Smooth muscle cell (in vitro differentiated cells): ENCODE results near the gene CEBPE. TPM values are rescaled to one million over a fixed set of nuclear protein-coding genes. Genes with fewer than 3 reads are reported as not detected.

Experiments used
- DNase-seq: peaks from one replicate; lab custom pipeline; 2025; ENCODE audit not compliant: unreplicated experiment; lab: John Stamatoyannopoulos, UW
- H2AFZ ChIP-seq: fragments of 200-600 bp; sonication (generic); 2 replicates; pipeline ENCODE4 v1.6.0; 2016; ENCODE audit warnings: antibody characterized with exemption, low read depth, mild to moderate bottlenecking
- H3F3A ChIP-seq: fragments of 200-600 bp; sonication (generic); 2 replicates; pipeline ENCODE4 v1.6.0; 2017; ENCODE audit warnings: antibody characterized with exemption, low read depth
- H3K27ac ChIP-seq: fragments of 200-600 bp; sonication (generic); 2 replicates; pipeline ENCODE4 v1.5.1; 2016; ENCODE audit warnings: low read depth, mild to moderate bottlenecking
- H3K27me3 ChIP-seq: fragments of 200-600 bp; sonication (generic); 2 replicates; pipeline ENCODE4 v1.6.1; 2016; ENCODE audit warnings: low read depth, mild to moderate bottlenecking
- H3K36me3 ChIP-seq: fragments of 200-600 bp; sonication (generic); 2 replicates; pipeline ENCODE4 v1.5.1; 2016; ENCODE audit warnings: low read depth
- H3K4me1 ChIP-seq: fragments of 200-600 bp; sonication (generic); 2 replicates; pipeline ENCODE4 v1.5.1; 2016; ENCODE audit warnings: low read depth
- H3K4me2 ChIP-seq: fragments of 200-600 bp; sonication (generic); 2 replicates; pipeline ENCODE4 v1.6.0; 2016; ENCODE audit warnings: mild to moderate bottlenecking
- H3K4me3 ChIP-seq: fragments of 200-600 bp; sonication (generic); 2 replicates; pipeline ENCODE4 v1.5.1; 2016; ENCODE audit warnings: mild to moderate bottlenecking
- H3K79me2 ChIP-seq: fragments of 200-600 bp; sonication (generic); 2 replicates; pipeline ENCODE4 v1.6.0; 2016; ENCODE audit warnings: low read depth, mild to moderate bottlenecking
- H3K9ac ChIP-seq: fragments of 200-600 bp; sonication (generic); 2 replicates; pipeline ENCODE4 v1.6.0; 2016; ENCODE audit warnings: low read depth
- H3K9me3 ChIP-seq: fragments of 200-600 bp; sonication (generic); replicated peaks from 2 replicates; pipeline ENCODE4 v1.5.1; 2016; ENCODE audit warnings: low read depth
- H4K20me1 ChIP-seq: fragments of 200-600 bp; sonication (generic); 2 replicates; pipeline ENCODE4 v1.6.0; 2016; ENCODE audit warnings: low read depth
- CTCF ChIP-seq: fragments of 200-600 bp; sonication (generic); IDR thresholded peaks from 2 replicates; pipeline ENCODE4 v1.5.1; 2017; ENCODE audit warnings: borderline replicate concordance, mild to moderate bottlenecking, antibody characterized with exemption; ENCODE audit not compliant: insufficient read depth, poor library complexity, severe bottlenecking
- WGBS: methylation state at CpG from one replicate; pipeline ENCODE4 v1.1.7; 2016; ENCODE audit warnings: low lambda C conversion rate; 5-methylcytosine and 5-hydroxymethylcytosine counted together
- polyA plus RNA-seq: library from polyadenylated mRNA; unstranded; fragments of >200 nt; fragmentation: Nextera tagmentation; extraction: Ambion mirVana; gene quantifications from 2 replicates; pipeline ENCODE4 v1.2.1, GENCODE V29; 2016
- total RNA-seq: library from RNA; depleted of rRNA; stranded (reverse); fragments of >200 nt; gene quantifications from 2 replicates; pipeline ENCODE4 v1.2.3, GENCODE V29; 2014

Gene CEBPE
- total and polyA plus RNA-seq, 2 experiments from 2014 or later = not detected

GRCh38 chr14:23104591-23105347 is 14.3 kb downstream of the CEBPE start, which contains the start of gene CIROP:
TSS of gene CIROP (minus strand) at chr14:23104989. CDS start at chr14:23104920, 69 bp downstream.
- no peak within 1 kb of the TSS for H3K4me2 ChIP-seq
- WGBS = 65% methylated on average over 11 of the region's 11 CpGs
- H2AFZ ChIP-seq = no peak within 1 kb of the TSS

GRCh38 chr14:23104070-23104590 is 14.9 kb downstream of the CEBPE start:
- no peak for TF ChIP-seq CTCF
- Histone ChIP-seq H3K4me3 (no peak overlapping the region), H3K4me2 (no peak overlapping the region)

More at GRCh38 chr14:23104591-23105347, 14.3 kb downstream of the CEBPE start, which contains the start of gene CIROP:
- Histone ChIP-seq H3K9me3 (no peaks in the 10 kb centered on the region), H3F3A (no peaks in the 10 kb centered on the region), H3K27me3 (peaks cover 2% of the 10 kb centered on the region), H3K79me2 (no peaks in the 10 kb centered on the region), H3K36me3 (no peaks in the 10 kb centered on the region), H4K20me1 (peaks cover 6% of the 10 kb centered on the region), H3K4me1 (no peaks in the 10 kb centered on the region), H3K27ac (no peak within 1 kb of the TSS), H3K4me3 (no peak within 1 kb of the TSS), H3K9ac (no peak within 1 kb of the TSS)
- DNase-seq = no peak
- no peak for TF ChIP-seq CTCF

GRCh38 chr14:23103581-23103980 is 15.5 kb downstream of the CEBPE start:
- no peaks in the 10 kb centered on the region for H3F3A ChIP-seq
- H3K27me3 ChIP-seq = no peaks in the 10 kb centered on the region
- H3K27ac ChIP-seq = no peak overlapping the region
- no peak for TF ChIP-seq CTCF
- no peak overlapping the region for H3K9ac ChIP-seq
- no peaks in the 10 kb centered on the region for H3K36me3 ChIP-seq
- DNase-seq = no peak
- no peak overlapping the region for H3K4me2 ChIP-seq
- peaks cover 9% of the 10 kb centered on the region for H4K20me1 ChIP-seq
- no peak overlapping the region for H3K4me3 ChIP-seq
- H3K79me2 ChIP-seq = peaks cover 6% of the 10 kb centered on the region
- WGBS = 79% methylated on average over 4 of the region's 4 CpGs
- H3K4me1 ChIP-seq = no peaks in the 10 kb centered on the region
- no peak overlapping the region for H2AFZ ChIP-seq
- no peaks in the 10 kb centered on the region for H3K9me3 ChIP-seq

More at GRCh38 chr14:23104070-23104590, 14.9 kb downstream of the CEBPE start:
- Histone ChIP-seq H3K27me3 (no peaks in the 10 kb centered on the region), H3K36me3 (no peaks in the 10 kb centered on the region), H4K20me1 (peaks cover 9% of the 10 kb centered on the region), H3F3A (no peaks in the 10 kb centered on the region), H3K27ac (no peak overlapping the region), H3K9me3 (no peaks in the 10 kb centered on the region), H2AFZ (no peak overlapping the region), H3K79me2 (peaks cover 3% of the 10 kb centered on the region), H3K4me1 (no peaks in the 10 kb centered on the region), H3K9ac (no peak overlapping the region)
- 91% methylated on average over 6 of the region's 6 CpGs for WGBS
- no peak for DNase-seq
